ENCODE data around the gene SLC35A2.
A peak's percentile ranks its signal among the peaks of the same experiment; 100 is the strongest.

Gene SLC35A2

DNA sequence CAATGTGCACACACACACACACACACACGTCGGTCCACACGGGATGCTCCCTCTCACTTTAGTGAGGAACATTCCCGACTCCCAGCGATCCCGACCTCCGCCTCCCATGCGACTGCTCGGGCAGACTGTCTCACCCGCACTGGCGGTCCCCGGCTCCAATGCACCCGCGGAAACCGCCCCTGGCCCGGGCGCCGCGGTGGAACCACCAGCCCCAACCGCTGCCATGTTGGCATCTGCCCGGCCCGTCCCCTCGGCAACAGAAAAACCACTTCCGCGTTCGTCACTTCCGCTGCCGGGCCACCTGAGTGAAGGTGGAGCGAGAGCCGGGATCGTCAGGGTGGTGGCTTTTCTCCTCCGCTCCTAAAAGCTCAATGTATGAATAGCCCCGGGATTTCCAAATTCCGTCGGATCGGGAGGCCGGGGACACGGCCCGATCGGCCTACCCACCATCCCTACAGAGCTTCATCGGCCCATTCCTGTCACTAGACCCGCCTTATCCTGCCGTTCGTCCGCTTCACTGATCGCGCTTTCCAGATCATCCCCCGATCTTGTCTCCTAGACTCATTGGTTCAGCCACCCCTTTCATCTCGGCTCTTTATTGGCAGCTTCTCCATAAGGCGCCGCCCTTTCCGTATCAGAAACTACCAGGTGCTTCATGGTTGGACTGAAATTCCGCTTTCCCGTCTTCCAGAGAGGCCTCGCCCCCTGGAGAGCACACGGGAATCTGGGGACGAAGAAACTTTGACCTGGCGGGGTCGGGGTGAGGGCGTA lies at the start of gene SLC35A2:
Gene SLC35A2 (minus strand): TSS at position 235 of the 771 bp plus-strand sequence. CDS start 10 bp downstream, at position 225.
- peak; percentile 89 for DNase-seq (ENCODE audit: low spot score)

DNA sequence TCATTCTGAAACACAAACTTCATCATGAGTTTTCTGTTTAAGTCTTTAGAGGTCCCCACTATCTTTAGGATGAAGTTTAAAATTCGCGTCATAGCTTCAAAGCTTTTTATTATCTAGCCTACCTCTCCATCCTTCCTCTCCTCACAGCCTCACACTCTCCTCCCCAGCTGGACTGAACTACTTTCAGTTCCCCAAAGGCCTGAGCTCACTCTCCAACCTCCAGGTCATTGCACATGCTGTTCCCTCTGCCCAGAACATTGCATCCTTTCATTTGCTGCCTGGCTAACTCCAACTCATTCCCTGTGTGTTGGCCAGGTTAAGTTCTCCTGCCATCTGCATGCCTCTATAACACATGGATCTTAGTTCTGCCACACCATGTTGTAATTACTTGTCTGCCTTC lies 48.8 kb upstream of the SLC35A2 start:
- no peak for DNase-seq (ENCODE audit: low spot score)

DNA sequence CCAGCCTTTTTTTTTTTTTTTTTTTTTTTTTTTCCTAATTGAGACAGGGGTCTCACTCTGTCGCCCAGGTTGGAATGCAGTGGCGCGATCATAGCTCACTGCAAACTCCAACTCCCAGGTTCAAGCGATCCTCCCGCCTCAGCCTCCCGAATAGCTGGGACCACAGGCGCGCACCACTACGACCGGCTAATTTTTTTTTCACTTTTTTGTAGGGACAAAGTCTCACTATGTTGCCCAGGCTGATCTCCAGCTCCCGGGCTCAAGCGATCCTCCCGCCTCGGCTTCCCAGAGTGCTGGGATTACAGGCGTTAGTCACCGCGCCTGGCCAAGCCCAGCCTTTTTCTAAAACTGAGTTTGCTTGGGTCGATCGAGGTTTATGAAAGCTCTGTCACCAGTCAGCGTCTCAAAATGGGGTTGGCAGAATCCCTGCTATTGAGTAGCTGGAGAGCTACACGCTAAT lies 47.2 kb upstream of the SLC35A2 start:
- DNase-seq (ENCODE audit: low spot score): peak; percentile 52

DNA sequence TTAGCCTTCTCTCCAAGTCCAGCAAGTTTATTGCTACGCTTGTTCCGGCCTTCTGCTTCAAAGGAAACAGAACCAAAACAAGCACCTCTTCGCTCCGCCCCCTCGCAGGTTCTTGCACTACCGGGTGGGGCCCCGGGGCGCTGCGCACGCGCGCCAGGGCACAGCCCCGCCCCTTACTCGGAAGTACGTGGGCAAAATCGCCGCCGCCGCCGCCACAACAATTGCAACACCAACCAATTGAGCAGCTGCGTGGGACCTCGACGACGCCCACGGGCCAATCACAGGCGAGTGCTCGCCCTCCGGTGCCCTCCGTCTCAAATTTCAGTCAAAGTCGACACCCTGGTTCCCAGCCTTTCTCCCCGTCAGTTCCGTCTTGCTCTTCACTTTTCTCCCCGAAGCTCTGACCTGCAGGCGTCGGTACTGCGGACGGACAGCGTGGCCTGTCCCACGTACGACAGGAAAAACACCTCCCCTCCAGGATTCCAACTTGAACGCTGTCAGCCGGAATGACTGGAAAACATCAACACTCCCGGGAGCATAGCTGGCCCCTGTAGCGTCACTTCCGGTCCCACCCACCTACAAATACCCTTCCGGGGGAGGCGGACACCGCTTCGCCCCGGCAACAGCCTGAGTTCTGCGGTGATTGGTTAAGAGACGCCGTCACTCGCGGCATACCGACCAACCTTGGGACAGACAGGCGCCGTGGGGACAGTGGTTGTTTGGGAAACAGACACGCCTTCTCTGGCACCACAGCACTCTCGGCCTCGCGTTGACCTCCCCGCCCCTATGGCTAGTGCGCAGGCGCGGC lies 46.6 kb upstream of the SLC35A2 start:
- DNase-seq (ENCODE audit: low spot score): peak; percentile 97

DNA sequence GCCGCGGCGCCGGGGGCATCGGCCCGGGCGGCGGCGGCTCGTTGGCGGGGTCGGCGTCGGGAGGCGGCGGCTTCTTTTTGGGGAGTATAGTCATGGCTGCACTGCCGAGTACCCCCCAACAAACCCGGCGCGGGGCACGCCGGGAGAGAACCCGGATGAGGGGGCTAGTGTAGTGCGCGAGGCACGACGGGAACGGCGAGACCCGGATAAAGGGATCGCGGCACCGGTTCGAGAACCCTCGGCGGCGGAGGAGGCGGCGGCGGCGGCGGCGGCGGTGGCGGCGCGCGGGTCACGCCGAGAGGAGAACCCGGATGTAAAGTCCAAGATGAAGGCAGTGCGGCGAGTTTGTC lies 46.0 kb upstream of the SLC35A2 start, which contains the start of gene OTUD5:
Gene OTUD5 (minus strand): TSS at position 131 of the 350 bp plus-strand sequence. CDS start 37 bp downstream, at position 94.
- no peak for DNase-seq (ENCODE audit: low spot score)

DNA sequence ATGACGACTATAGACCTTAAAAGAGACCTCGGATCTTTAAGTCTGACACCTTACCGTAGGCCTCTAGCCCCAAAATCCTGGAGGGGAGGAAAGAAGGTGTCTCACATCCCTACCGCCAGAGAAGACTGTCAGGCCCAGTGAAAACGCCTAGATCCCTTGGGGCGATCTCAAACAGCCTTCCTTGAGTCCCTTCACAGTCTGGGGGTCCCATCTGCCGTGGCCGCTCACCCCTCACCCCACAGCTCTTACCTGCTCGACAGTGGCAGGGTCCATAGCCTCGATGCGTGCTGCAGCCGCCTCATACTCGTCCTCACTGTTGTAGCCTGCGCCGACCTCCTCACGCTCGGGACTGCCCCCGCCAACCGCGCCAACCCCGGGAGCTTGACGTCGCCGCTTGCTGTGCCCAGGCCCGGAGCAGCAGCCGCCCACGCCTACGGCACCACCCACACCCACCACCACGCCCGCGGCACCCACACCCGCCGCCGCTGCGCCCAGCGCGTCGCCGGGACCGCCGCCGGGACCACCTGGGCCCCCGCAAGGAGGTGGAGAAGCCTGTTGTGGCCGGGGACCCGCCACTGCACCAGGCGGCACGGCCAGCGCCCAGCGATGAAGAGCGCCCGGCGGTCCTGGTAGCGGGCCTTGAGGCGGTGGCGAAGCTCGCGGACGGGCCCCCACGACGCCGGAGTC lies 45.4 kb upstream of the SLC35A2 start:
- DNase-seq (ENCODE audit: low spot score): peak; percentile 18

DNA sequence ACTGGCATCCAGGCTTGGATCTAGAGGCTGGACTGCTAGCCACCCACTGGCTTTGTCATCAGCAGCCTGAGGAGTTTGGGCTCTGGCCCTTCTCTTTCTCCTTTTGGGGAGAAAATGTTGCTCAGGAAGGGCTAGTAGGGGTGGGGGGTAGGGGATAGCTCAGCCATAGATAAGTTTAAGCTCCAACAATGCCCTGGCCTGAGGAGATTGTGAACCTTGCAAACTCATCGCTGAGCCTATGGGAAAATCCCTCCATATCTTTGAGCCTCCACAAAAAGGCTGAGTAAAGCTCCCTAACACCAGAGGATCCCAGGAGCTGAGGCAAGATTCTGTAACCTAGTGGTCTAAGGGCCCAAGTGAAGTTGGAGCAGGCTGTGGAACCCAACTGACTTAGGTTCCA lies 37.1 kb upstream of the SLC35A2 start:
- no peak for DNase-seq (ENCODE audit: low spot score)

DNA sequence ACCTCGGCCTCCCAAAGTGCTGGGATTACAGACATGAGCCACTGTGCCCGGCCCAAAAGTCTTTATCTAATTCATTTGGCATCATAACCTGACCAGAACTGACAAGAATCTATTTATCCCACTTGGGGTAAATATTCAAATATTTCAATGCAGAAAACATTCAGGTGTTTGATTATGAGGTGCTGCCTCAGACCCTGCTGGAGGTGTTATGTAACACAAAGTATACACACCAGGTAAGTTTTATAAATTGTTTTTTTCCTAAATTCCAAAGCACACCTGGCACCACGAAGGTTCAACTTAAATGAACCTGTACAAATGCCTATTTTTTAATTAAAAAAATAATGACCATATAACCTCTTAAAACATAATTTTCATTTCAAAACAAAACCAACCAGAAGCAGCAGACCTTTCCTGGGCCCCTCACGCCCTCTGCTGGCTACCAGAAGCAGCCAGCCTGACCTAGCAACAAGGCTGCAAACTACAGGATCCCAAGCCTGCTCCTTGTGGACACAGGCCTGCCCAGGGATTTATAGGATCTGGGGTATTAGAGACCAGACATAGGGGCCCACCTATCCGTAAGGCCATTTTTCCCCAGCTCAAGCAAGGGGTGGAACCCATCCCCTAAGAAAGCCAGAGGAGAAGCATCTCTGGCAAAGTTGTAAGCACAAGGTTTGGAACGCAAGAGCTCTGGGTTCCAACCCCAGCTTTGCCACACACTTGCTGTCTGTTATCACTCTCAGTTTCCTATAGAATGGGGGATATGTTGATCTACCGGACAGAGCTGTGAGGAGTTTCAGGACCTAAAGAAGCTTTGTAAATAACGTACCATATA lies 34.3 kb upstream of the SLC35A2 start:
- DNase-seq (ENCODE audit: low spot score): peak; percentile 51

DNA sequence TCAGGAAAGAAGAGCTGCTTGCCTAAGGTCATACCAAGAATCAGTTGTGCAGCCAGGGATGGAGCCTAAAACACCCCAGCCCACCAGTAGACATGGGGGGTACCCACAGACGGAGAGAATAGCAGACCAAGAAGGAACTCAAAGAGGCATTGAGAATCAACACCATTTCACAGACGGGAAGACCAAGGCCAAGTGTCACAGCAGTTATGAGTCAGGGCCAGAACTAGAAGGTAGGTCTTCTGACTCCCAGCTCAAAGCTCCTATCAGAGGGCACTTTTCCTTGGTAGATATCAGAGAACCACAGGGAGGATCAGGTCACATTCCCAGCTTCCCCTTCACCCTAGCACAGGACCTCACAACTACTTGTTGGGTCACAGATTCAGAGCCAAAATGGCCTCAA lies 31.4 kb upstream of the SLC35A2 start:
- no peak for DNase-seq (ENCODE audit: low spot score)

DNA sequence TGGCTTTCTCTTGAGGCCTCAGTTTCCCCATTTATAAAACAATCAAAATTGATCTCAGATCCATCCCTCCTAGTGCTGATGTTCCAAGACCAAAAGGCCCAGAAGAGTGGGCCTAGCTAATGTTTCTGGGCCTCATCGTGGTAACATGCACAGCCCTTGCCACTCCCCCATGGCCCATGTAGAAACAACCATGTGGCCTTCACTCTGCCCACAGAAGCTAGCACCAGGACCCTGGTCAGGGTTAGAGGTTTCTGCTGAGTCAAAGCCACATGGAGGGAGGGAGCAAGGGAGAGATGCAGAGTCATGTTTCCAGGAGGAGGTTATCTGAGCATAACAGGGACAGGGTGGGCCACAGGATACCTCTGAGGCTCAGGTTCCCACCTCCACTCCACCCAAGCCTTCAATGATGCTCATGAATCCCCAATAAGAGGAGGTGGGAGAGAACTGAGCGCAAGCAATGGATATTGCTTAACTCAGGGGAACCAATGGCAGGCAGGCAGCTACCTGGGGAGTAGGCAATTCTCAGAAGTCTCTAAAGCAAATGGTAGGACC lies 29.0 kb upstream of the SLC35A2 start:
- DNase-seq (ENCODE audit: low spot score): no peak

DNA sequence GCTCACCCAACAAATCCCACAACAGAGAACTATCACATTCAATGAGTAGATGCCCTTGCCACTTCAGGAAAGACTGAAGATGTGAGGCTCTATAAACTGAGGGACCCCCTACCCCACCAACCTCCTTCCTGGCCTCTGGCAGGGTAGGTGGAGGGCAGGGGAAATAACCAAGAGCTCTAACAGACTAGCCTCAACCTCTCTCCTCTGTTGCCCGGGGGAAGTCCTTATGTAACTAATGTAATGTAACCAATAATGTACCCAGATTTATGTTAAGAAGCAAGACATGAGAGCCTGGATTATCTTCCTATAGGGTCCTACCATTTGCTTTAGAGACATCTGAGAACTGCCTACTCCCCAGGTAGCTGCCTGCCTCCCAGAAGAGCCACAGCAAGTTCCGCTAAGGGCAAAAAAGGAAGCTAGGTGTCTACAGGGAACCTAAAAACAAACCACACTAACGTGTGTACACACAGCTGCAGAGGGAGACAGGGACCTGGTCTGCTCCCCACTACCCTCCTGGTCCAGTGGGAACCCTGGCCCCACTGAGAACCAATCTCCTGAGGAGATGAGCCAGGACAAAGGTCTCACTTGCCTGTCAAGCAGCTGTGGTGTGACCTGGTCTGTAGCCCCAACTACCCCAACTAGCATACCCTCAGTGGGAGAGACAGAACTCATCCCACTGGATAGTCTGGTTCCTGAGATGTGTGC lies 28.2 kb upstream of the SLC35A2 start:
- DNase-seq (ENCODE audit: low spot score): no peak

DNA sequence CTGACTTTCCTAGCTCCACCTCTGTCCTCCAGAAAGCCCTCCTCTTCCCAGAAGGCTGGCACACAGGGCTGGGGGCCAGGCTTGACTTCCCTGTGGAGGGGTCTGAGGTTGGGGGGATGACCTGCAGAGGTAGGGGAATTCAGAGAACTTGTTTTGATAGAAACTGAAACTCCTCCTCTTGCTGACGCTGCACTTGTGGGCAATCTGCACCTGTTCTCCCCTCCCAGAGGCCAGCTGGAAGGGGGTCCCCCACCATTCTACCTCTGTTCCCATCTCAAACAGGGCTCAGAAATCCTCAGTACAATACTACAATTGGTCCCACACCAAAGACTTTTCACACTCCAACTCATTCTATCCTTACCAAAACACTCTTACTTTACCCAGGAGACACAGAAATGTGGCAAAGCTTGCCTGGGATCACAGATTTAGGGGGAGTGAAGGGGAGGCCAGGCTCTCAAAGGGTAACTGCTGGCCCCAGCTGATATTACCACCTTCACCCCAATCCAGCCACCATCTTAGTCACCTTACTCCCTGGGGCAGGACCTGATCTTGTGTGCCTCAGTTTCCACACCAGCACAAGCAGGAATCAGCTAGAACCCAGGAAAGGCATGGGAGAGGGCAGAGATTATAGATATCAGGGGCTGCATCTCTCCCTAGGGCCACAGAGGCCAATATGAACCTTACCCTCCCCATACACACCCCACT lies 27.4 kb upstream of the SLC35A2 start:
- DNase-seq (ENCODE audit: low spot score): no peak

DNA sequence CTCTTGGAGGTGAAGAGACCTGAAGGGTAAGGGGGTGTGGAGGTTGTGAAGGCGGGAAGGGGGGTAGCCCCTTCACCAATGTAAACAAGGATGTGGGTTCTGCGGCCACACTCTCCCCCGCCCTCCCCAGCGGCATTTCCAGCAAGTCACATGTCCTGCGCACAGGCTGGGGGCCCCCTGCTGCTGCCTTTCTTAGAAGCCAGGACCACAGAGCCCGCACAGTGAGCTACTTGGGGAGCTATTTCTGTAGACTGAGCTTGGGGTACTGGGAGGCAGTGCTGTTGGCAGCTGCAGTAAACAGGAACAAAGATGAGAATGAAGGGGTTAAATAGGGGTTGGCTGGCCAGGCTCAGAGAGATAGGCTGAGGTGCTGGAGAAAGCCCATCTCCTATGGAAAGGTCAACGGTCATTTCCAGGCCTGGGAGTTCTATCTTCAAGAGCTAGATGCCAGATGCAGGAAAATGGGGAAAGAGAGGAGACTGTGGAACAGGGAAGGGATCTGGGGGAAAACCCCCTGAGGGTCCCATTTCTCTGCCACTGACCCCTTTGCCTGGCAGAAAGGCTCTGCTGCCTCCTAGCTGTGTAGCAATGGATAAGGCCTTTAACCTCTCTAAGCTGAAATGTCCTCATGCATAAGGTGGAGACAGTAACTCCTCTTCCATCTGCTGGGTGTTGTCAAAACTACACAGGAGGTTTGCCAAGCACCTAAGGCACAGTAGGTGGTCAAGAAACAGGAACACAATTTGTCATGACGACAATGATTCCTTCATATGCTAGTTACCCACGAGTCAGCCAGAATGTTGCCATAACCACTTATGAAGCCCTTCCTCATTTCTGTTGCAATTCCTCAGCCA lies 25.8 kb upstream of the SLC35A2 start:
- DNase-seq (ENCODE audit: low spot score): no peak

DNA sequence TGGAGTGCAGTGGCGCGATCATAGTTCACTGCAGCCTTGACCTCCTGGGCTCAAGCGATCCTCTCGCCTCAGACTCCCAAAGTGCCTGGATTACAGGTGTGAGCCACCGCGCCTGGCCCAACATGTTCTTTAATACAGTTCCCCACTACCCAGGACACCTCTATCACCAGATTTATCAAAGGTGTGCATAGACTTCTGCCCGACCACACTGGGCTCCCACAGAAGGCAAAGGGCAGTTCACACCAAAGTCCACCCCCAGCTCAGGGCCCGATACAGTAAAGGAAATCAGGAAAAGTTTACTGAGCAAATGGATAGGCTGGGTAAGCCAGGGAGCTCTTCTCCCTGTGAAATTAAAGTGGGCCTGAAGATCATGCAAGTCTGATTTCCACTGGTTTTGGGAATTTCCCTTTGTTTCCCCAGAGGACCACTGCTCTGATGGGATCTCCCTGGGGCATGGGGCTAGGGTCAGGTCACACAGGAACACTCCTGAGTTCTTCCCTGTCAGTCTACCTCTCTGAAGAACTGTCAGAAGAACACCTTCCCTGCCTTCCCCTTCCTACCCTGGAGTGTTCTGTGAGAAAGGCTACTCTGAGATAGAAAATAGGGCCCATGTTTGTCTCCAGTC lies 25.1 kb upstream of the SLC35A2 start:
- no peak for DNase-seq (ENCODE audit: low spot score)

DNA sequence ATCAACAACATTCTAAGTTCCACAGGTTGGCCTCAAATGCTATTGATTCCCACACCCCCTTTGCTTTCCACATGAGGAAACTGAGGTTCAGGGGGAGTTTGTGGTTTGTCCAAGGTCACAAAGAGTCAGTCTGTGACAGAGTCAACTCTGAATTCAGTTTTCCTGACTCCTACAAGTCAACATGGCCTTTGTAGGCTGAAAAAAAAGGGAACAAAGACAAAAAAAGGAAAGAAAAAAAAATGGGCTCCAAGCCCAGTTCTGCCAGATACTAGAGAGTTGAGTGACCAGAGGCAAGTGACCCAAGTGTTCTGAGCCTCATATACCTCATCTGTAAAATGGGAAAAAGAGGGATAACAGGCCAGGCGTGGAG lies 23.8 kb upstream of the SLC35A2 start:
- DNase-seq (ENCODE audit: low spot score): no peak

DNA sequence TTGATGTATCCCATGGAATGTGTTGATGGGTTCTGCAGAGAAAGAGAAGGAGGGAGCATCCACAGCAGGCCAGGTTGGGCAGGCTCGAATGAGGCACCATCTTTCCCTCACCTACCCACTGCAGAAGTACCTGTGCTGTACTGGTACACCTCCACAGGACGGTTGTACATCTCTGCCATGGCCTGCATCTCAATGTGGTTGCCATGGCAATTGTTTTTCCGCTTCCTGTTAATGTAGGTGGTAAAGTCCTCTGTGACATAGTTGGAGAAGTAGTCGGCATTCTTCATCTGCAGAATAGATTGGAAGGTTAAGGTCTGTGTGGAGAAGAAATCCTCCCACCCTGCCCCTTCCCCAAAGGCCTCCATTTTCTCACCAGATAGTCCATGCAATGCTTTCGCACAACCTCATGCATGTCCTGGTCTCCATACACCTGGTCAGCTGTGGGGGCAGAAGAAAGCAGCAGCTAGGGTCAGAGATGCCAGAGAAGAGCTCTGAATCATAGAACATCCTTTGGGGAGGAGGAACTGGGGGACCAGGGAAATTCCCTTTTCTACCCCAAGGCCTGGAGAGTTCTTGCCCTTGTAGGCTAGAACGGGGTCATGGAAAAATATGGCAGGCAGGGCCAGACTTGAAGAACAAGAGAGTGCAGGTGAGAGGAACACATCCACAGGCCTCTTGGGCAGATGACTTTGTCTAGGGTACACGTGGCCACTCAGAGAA lies 23.3 kb upstream of the SLC35A2 start:
- no peak for DNase-seq (ENCODE audit: low spot score)

DNA sequence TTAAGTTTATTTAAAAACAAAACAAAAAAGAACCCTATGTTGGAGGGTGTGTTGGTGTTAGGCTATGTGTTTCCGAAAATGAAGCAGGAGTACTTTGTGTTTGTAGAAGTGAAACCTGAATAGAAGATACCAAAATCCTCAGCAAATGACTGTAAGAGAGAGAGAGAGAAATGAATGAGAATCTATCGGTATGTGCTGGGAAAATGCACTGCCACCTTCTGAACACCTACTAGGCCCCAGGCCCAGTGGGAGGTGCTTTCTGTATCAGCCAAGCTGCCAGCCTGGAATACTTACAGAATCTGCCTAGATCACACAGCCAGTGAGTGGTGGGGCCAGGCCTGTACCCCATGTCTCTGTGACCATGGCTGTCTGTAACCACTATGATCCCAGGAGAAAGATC lies 22.3 kb upstream of the SLC35A2 start:
- DNase-seq (ENCODE audit: low spot score): no peak

DNA sequence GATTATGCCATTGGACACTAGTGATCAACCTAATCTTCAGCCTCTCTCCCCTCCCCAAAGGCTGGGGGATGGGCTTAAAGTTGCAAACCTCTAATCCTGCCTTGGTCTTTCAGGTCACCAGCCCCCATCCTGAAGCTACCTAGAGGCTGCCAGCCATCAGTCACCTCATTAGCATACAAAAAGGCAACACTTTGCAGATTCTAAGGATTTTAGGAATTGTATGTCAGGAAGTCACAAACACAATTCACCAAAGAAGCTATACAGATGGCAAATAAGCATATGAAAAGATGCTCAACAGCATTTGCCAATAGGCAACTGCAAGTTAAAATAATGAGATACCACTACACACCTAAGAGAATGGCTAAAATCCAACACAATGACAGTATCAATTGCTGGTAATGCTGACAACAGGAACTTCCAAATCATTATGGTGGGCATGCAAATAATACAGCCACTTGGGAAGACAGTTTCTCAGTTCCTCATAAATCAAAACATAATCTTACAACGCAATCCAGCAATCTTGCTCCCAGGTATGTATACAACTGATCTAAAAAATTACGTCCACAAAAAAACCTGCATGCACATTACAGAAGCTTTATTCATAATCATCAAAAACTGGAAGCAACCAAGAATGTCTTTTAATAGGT lies 16.4 kb upstream of the SLC35A2 start:
- no peak for DNase-seq (ENCODE audit: low spot score)

All from kidney tubule cell (primary cell).